Panc1 (cell line): ENCODE results near the gene SETMAR. TPM values are rescaled to one million over a fixed set of nuclear protein-coding genes. Genes with fewer than 3 reads are reported as not detected.

Experiments used
- ATAC-seq: fragments of 200-7000 bp; cut with Tn5 transposase; 2 replicates; pipeline ENCODE4 v1.9.1; 2020; ENCODE audit warnings: mild to moderate bottlenecking, moderate library complexity
- BruUV-seq: library from RNA; stranded (reverse); fragments of 400-500 nt; replicated peaks from 2 replicates; lab custom pipeline; 2021; lab: Mats Ljungman, UMichigan
- CTCF ChIA-PET: fragments of 300-600 bp; sonication (Branson Sonifier 250); formaldehyde crosslinking; loops from one replicate; lab custom pipeline; 2022; ENCODE audit warnings: antibody characterized with exemption; lab: Charles Lee
- POLR2A ChIA-PET: fragments of 300-600 bp; sonication (Branson Sonifier 250); formaldehyde crosslinking; loops from one replicate; lab custom pipeline; 2022; ENCODE audit warnings: antibody characterized with exemption; lab: Charles Lee
- DNase-seq: peaks from one replicate; pipeline ENCODE4 v3.0.0-alpha.2; 2010; ENCODE audit warnings: low read depth, low spot score
- H3K27ac ChIP-seq: 2 replicates; pipeline ENCODE4 v1.5.1; 2011; ENCODE audit warnings: mild to moderate bottlenecking, low read length, inconsistent platforms
- H3K27me3 ChIP-seq: fragments of 200-500 bp; sonication (Bioruptor generic); 2 replicates; pipeline ENCODE4 v1.6.0; 2014; ENCODE audit warnings: low read length, inconsistent platforms; ENCODE audit not compliant: control insufficient read depth, insufficient read depth
- H3K36me3 ChIP-seq: fragments of 200-500 bp; sonication (Bioruptor generic); 2 replicates; pipeline ENCODE4 v1.5.1; 2014; ENCODE audit warnings: inconsistent platforms, mild to moderate bottlenecking, low read length, moderate library complexity; ENCODE audit not compliant: control insufficient read depth, insufficient read depth
- H3K4me1 ChIP-seq: 2 replicates; pipeline ENCODE4 v1.5.1; 2011; ENCODE audit warnings: inconsistent platforms, mild to moderate bottlenecking, low read length, moderate library complexity; ENCODE audit not compliant: control insufficient read depth, insufficient read depth
- H3K4me3 ChIP-seq, 2 experiments: 2 replicates each; pipeline ENCODE4 v1.5.1; 2011 to 2012; ENCODE audit warnings: low read depth in 2 of 2, low read length in 2 of 2, mild to moderate bottlenecking in 2 of 2, inconsistent platforms in 1 of 2, moderate library complexity in 1 of 2
- H3K9me3 ChIP-seq: fragments of 200-500 bp; sonication (Bioruptor generic); 2 replicates; pipeline ENCODE4 v1.5.1; 2014; ENCODE audit warnings: low read depth, mild to moderate bottlenecking, inconsistent platforms, low read length, moderate library complexity; ENCODE audit not compliant: control insufficient read depth, insufficient read depth
- CTCF ChIP-seq: fragments of 450-650 bp; IDR thresholded peaks from 2 replicates; pipeline ENCODE4 v1.5.1; 2017; ENCODE audit warnings: mild to moderate bottlenecking
- POLR2AphosphoS5 ChIP-seq: IDR thresholded peaks from 2 replicates; pipeline ENCODE4 v1.6.1; 2012; ENCODE audit warnings: mild to moderate bottlenecking, low read depth, low read length, moderate library complexity
- REST ChIP-seq, 2 experiments: IDR thresholded peaks; 2 replicates each; pipeline ENCODE4 v1.6.1; 2011 to 2012; ENCODE audit warnings: low read depth in 2 of 2, control low read depth in 1 of 2, low read length in 1 of 2, mild to moderate bottlenecking in 1 of 2, moderate library complexity in 1 of 2; ENCODE audit not compliant: insufficient read depth in 1 of 2
- SIN3A ChIP-seq: IDR thresholded peaks from 2 replicates; pipeline ENCODE4 v1.6.1; 2012; ENCODE audit warnings: low read depth, mild to moderate bottlenecking, low read length, moderate library complexity, borderline replicate concordance; ENCODE audit not compliant: insufficient read depth
- TCF7L2 ChIP-seq: IDR thresholded peaks from 2 replicates; pipeline ENCODE4 v1.6.1; 2011; ENCODE audit warnings: mild to moderate bottlenecking, low read depth, low read length, inconsistent platforms
- in situ Hi-C: cut with HindIII; loops from 2 replicates; pipeline ENCODE4 v1.10.0; 2016; ENCODE audit warnings: low sequenced_read_pairs, low pct_unique_long_range_greater_than_20kb
- intact Hi-C: fragments of 100-400 bp; cut with micrococcal nuclease; formaldehyde crosslinking; loops from one replicate; pipeline ENCODE4 v1.10.0; 2022; ENCODE audit not compliant: unreplicated experiment
- total RNA-seq: library from RNA; stranded (reverse); gene quantifications from one replicate; pipeline ENCODE4 v1.2.1, GENCODE V29; 2021; ENCODE audit not compliant: unreplicated experiment

Gene SETMAR
- total RNA-seq, 1 experiment from 2014 or later, result 9.6 TPM

GRCh38 chr3:4314688-4315087 is 11.5 kb downstream of the SETMAR start:
- Histone ChIP-seq H3K36me3 (no peaks in the 10 kb centered on the region), H3K27ac (no peak overlapping the region), H3K4me1 (no peaks in the 10 kb centered on the region; the same call in 1 of the 2 replicates), H3K9me3 (no peaks in the 10 kb centered on the region), H3K4me3 (no peak overlapping the region), H3K27me3 (no peaks in the 10 kb centered on the region)
- ChIA-PET CTCF (no interaction called here), POLR2A (no interaction called here)
- peak; percentile 27; the same call in 1 of the 2 replicates for TF ChIP-seq CTCF
- TF ChIP-seq REST (IDR thresholded peaks at IDR 0.05; ENCODE audit: insufficient read depth in 1 of 2, low read depth in 2 of 2, low read length in 1 of 2), result no peak
- DNase-seq (no peak), ATAC-seq (no peak)
- intact Hi-C loops, result no loop called here
- BruUV-seq, result no TSS peak
- in situ Hi-C loops, result no loop called here

GRCh38 chr3:4320096-4320911 is 17.1 kb downstream of the SETMAR start:
- no TSS peak for BruUV-seq
- H3K4me1 ChIP-seq, result no peaks in the 10 kb centered on the region
- intact Hi-C loops, result no loop called here

More at GRCh38 chr3:4320096-4320911, 17.1 kb downstream of the SETMAR start:
- ChIA-PET CTCF (no interaction called here), POLR2A (no interaction called here)
- ATAC-seq, result no peak
- TF ChIP-seq CTCF, result no peak
- TF ChIP-seq TCF7L2, result no peak
- no peak for TF ChIP-seq SIN3A
- TF ChIP-seq POLR2AphosphoS5, result no peak
- no peak for TF ChIP-seq REST (IDR thresholded peaks at IDR 0.05; ENCODE audit: insufficient read depth in 1 of 2, low read depth in 2 of 2, low read length in 1 of 2)
- Histone ChIP-seq H3K27me3 (no peaks in the 10 kb centered on the region), H3K9me3 (no peaks in the 10 kb centered on the region), H3K27ac (no peak overlapping the region), H3K4me3 (no peak overlapping the region), H3K36me3 (no peaks in the 10 kb centered on the region)
- in situ Hi-C loops, result no loop called here
- DNase-seq, result no peak
